H1 (cell line): ENCODE data around the gene CCDC7. TPM values are rescaled to one million over a fixed set of nuclear protein-coding genes. Genes with fewer than 3 reads are reported as not detected.
"Not testable (repeated sequence)": the region's sequence is repeated elsewhere in the genome, so short reads cannot be mapped to it uniquely, and the experiment has no call there.

Experiments
- CTCF ChIA-PET: fragments of 300-600 bp; sonication (Branson Sonifier 250); formaldehyde crosslinking; loops from one replicate; lab custom pipeline; 2021; ENCODE audit not compliant: partially characterized antibody; lab: Charles Lee
- POLR2A ChIA-PET: fragments of 300-600 bp; sonication (Branson Sonifier 250); formaldehyde crosslinking; loops from one replicate; lab custom pipeline; 2021; ENCODE audit warnings: inconsistent platforms; ENCODE audit not compliant: partially characterized antibody; lab: Charles Lee
- DNase-seq, 2 experiments: peaks; one replicate each; pipeline versions ENCODE4 v3.0.0 to v3.0.0-alpha.2; 2010 to 2022; ENCODE audit warnings: low spot score in 2 of 2, low read depth in 1 of 2, mixed read lengths in 1 of 2
- FAIRE-seq: peaks from 2 replicates; lab custom pipeline; 2011; peaks lifted over from hg19 to GRCh38; lab: Jason Lieb, UNC
- H2AFZ ChIP-seq: 2 replicates; pipeline ENCODE4 v1.8.1; 2012; ENCODE audit warnings: low read length, inconsistent platforms
- H2AK5ac ChIP-seq: 2 replicates; pipeline ENCODE4 v1.6.1; 2013; ENCODE audit warnings: low read depth, low read length
- H2BK120ac ChIP-seq: replicated peaks from 2 replicates; pipeline ENCODE3; 2013; ENCODE audit warnings: low read depth, low read length, inconsistent platforms
- H2BK12ac ChIP-seq: 2 replicates; pipeline ENCODE4 v1.6.1; 2013; ENCODE audit warnings: low read depth, low read length
- H2BK15ac ChIP-seq: 2 replicates; pipeline ENCODE4 v1.6.1; 2013; ENCODE audit warnings: low read length
- H2BK20ac ChIP-seq: 2 replicates; pipeline ENCODE4 v1.6.1; 2013; ENCODE audit warnings: low read length
- H2BK5ac ChIP-seq: 2 replicates; pipeline ENCODE4 v1.6.1; 2013; ENCODE audit warnings: low read depth, low read length
- H3K14ac ChIP-seq: 2 replicates; pipeline ENCODE4 v1.6.1; 2013; ENCODE audit warnings: inconsistent platforms; ENCODE audit not compliant: insufficient read length
- H3K18ac ChIP-seq: 2 replicates; pipeline ENCODE4 v1.6.1; 2013; ENCODE audit warnings: low read length; ENCODE audit errors: extremely low read depth
- H3K23ac ChIP-seq: 2 replicates; pipeline ENCODE4 v1.6.1; 2013; ENCODE audit warnings: inconsistent platforms; ENCODE audit not compliant: insufficient read length
- H3K23me2 ChIP-seq: 2 replicates; pipeline ENCODE4 v1.6.1; 2013; ENCODE audit warnings: low read depth, low read length
- H3K27ac ChIP-seq: 2 replicates; pipeline ENCODE4 v1.6.1; 2011; ENCODE audit warnings: low read depth, low read length, inconsistent platforms
- H3K27me3 ChIP-seq, 4 experiments: replicated peaks in 1 of 4; 1 replicate in 1 of 4; 2 replicates in 3 of 4; pipeline versions ENCODE4 v1.6.1 to v1.8.1; 2011 to 2013; ENCODE audit warnings: low read length in 3 of 4, mild to moderate bottlenecking in 3 of 4, inconsistent platforms in 2 of 4, mixed read lengths in 2 of 4, moderate library complexity in 1 of 4; ENCODE audit not compliant: control insufficient read depth in 3 of 4, insufficient read depth in 3 of 4; ENCODE audit errors: extremely low read depth in 1 of 4
- H3K36me3 ChIP-seq, 4 experiments: 2 replicates each; pipeline versions ENCODE4 v1.6.1 to v1.8.1; 2011 to 2013; ENCODE audit warnings: mild to moderate bottlenecking in 4 of 4, low read length in 3 of 4, moderate library complexity in 2 of 4, control low read depth in 1 of 4, inconsistent platforms in 1 of 4; ENCODE audit not compliant: insufficient read depth in 4 of 4, control insufficient read depth in 2 of 4
- H3K4ac ChIP-seq: replicated peaks from 2 replicates; pipeline ENCODE3; 2013; ENCODE audit warnings: low read length, low read depth, mixed read lengths, inconsistent platforms; ENCODE audit not compliant: insufficient read length
- H3K4me1 ChIP-seq, 4 experiments: replicated peaks in 1 of 4; 1 replicate in 1 of 4; 2 replicates in 3 of 4; pipeline versions ENCODE4 v1.6.1 to v1.8.1; 2011 to 2013; ENCODE audit warnings: low read length in 3 of 4, inconsistent platforms in 2 of 4, mixed read lengths in 1 of 4; ENCODE audit not compliant: insufficient read depth in 4 of 4, control insufficient read depth in 3 of 4
- H3K4me2 ChIP-seq, 2 experiments: 2 replicates each; pipeline versions ENCODE4 v1.6.1 to v1.8.1; 2011 to 2013; ENCODE audit warnings: low read depth in 2 of 2, low read length in 2 of 2, control low read depth in 1 of 2, inconsistent platforms in 1 of 2, mild to moderate bottlenecking in 1 of 2; ENCODE audit not compliant: insufficient read depth in 1 of 2
- H3K4me3 ChIP-seq, 4 experiments: fragments of 200-600, 300-600 bp in 1 of 4; sonication (generic), shearing (Covaris generic), sonication (Bioruptor Twin) in 1 of 4; 2 replicates each; pipeline versions ENCODE4 v1.5.1 to v1.8.1; 2011 to 2016; ENCODE audit warnings: low read length in 4 of 4, low read depth in 3 of 4, control low read depth in 2 of 4, inconsistent platforms in 2 of 4, mild to moderate bottlenecking in 2 of 4, mixed read lengths in 1 of 4, moderate library complexity in 1 of 4; ENCODE audit not compliant: insufficient read depth in 2 of 4; ENCODE audit errors: extremely low read depth in 1 of 4
- H3K56ac ChIP-seq: replicated peaks from 2 replicates; pipeline ENCODE3; 2013; ENCODE audit warnings: low read depth, mild to moderate bottlenecking, mixed read lengths, low read length, inconsistent platforms; ENCODE audit not compliant: insufficient read length
- H3K79me1 ChIP-seq: 2 replicates; pipeline ENCODE4 v1.6.1; 2013; ENCODE audit warnings: low read depth, low read length, control low read depth
- H3K79me2 ChIP-seq, 2 experiments: 2 replicates each; pipeline versions ENCODE4 v1.6.1 to v1.8.1; 2012 to 2013; ENCODE audit warnings: low read length in 2 of 2, mild to moderate bottlenecking in 2 of 2, inconsistent platforms in 1 of 2; ENCODE audit not compliant: insufficient read depth in 2 of 2, control insufficient read depth in 1 of 2
- H3K9ac ChIP-seq, 4 experiments: replicated peaks in 1 of 4; 1 replicate in 1 of 4; 2 replicates in 3 of 4; pipeline versions ENCODE4 v1.6.1 to v1.8.1; 2011 to 2013; ENCODE audit warnings: low read depth in 3 of 4, low read length in 3 of 4, control low read depth in 2 of 4, mild to moderate bottlenecking in 2 of 4, moderate library complexity in 2 of 4, inconsistent platforms in 1 of 4; ENCODE audit errors: extremely low read depth in 1 of 4
- H3K9me3 ChIP-seq, 2 experiments: 2 replicates each; pipeline versions ENCODE4 v1.6.1 to v1.8.1; 2012 to 2013; ENCODE audit warnings: mild to moderate bottlenecking in 2 of 2, moderate library complexity in 2 of 2, control low read depth in 1 of 2, inconsistent platforms in 1 of 2, low read depth in 1 of 2, low read length in 1 of 2, mixed read lengths in 1 of 2; ENCODE audit not compliant: insufficient read depth in 2 of 2
- H4K20me1 ChIP-seq, 2 experiments: replicated peaks in 1 of 2; 2 replicates each; pipeline versions ENCODE3 to v1.8.1; 2011 to 2013; ENCODE audit warnings: inconsistent platforms in 2 of 2, low read length in 2 of 2, mild to moderate bottlenecking in 1 of 2; ENCODE audit not compliant: insufficient read depth in 2 of 2, control insufficient read depth in 1 of 2
- H4K5ac ChIP-seq: 2 replicates; pipeline ENCODE4 v1.6.1; 2013; ENCODE audit warnings: low read length, low read depth, mixed read lengths, inconsistent platforms; ENCODE audit not compliant: insufficient read length
- H4K8ac ChIP-seq: 2 replicates; pipeline ENCODE4 v1.8.0; 2013; ENCODE audit warnings: mild to moderate bottlenecking, moderate library complexity, low read length, inconsistent platforms; ENCODE audit not compliant: insufficient read depth; ENCODE audit errors: extremely low read depth
- H4K91ac ChIP-seq: replicated peaks from 2 replicates; pipeline ENCODE3; 2013; ENCODE audit warnings: low read length, mixed read lengths, inconsistent platforms; ENCODE audit not compliant: insufficient read length
- CBX8 ChIP-seq: fragments of 300-800, 300-1000 bp; sonication (generic); IDR thresholded peaks from 2 replicates; pipeline ENCODE4 v1.7.1; 2016; ENCODE audit warnings: low read depth, low read length, borderline replicate concordance
- POLR2A ChIP-seq, 2 experiments: IDR thresholded peaks; 1 replicate in 1 of 2; 2 replicates in 1 of 2; pipeline ENCODE4 v1.6.1; 2011; ENCODE audit warnings: low read depth in 2 of 2, low read length in 2 of 2, mild to moderate bottlenecking in 2 of 2; ENCODE audit errors: control extremely low read depth in 1 of 2
- SIX5 ChIP-seq: IDR thresholded peaks from 2 replicates; pipeline ENCODE4 v1.6.1; 2011; ENCODE audit warnings: mild to moderate bottlenecking, low read depth, low read length
- SP1 ChIP-seq: IDR thresholded peaks from 2 replicates; pipeline ENCODE4 v1.6.1; 2011; ENCODE audit warnings: low read depth, low read length
- TAF1 ChIP-seq: IDR thresholded peaks from 2 replicates; pipeline ENCODE4 v1.6.1; 2011; ENCODE audit warnings: mild to moderate bottlenecking, low read depth, low read length
- ZNF274 ChIP-seq: IDR thresholded peaks from 2 replicates; pipeline ENCODE4 v1.7.0; 2012; ENCODE audit warnings: low read length, borderline replicate concordance; ENCODE audit errors: extremely low read depth
- WGBS, 2 experiments: shearing (Covaris generic) in 1 of 2; methylation state at CpG; one replicate each; pipeline versions ENCODE4 v1.1.6 to v1.1.7; 2013 to 2015; ENCODE audit warnings: low lambda C conversion rate in 2 of 2, mixed read lengths in 2 of 2, inconsistent platforms in 1 of 2, low coverage in 1 of 2, missing lambda C conversion rate in 1 of 2; ENCODE audit not compliant: insufficient replicate concordance in 2 of 2, insufficient coverage in 1 of 2, insufficient read length in 1 of 2; ENCODE audit errors: extremely low coverage in 1 of 2, missing lambda C conversion rate in 1 of 2; 5-methylcytosine and 5-hydroxymethylcytosine counted together
- polyA plus RNA-seq, 7 experiments: library from polyadenylated mRNA; depleted of rRNA in 3 of 7; stranded (reverse) in 5 of 7; unstranded in 2 of 7; fragments of >200 nt in 5 of 7; fragments of 200-250 nt in 2 of 7; gene quantifications; 1 replicate in 5 of 7; 2 replicates in 1 of 7; 4 replicates in 1 of 7; pipeline versions ENCODE4 v1.2.1 to v1.2.3, GENCODE V29; 2011 to 2013; ENCODE audit warnings: missing spikeins in 2 of 7, mixed read lengths in 2 of 7
- total RNA-seq: library from RNA; stranded (reverse); fragmentation: NEBNext Ultra II Directional; extraction: Animal tissue kit (Norgen Biotek cat#: 25700); gene quantifications from 2 replicates; pipeline ENCODE4 v1.2.1, GENCODE V29; 2021

CCDC7 gene
- total and polyA plus RNA-seq, 2 of the 8 experiments (the other 6 are each of a cell fraction or from before 2014, with no cell fraction given), result 0.18 to 0.74 TPM

- TF ChIP-seq ZNF274 (no peak), SP1 (no peak), CBX8 (no peak), TAF1 (no peak), SIX5 (no peak), POLR2A (IDR thresholded peaks at IDR 0.05; ENCODE audit: control extremely low read depth in 1 of 2, low read depth in 2 of 2, low read length in 2 of 2) (no peak)
Observed at GRCh38 chr10:32489901-32490300, 44.0 kb downstream of the CCDC7 start (continued).

GRCh38 chr10:32494562-32494961 is 48.6 kb downstream of the CCDC7 start:
- H4K5ac ChIP-seq, H3K14ac ChIP-seq, H3K79me2 ChIP-seq, H2BK5ac ChIP-seq, DNase-seq, H3K9me3 ChIP-seq, H3K9ac ChIP-seq, H3K4me2 ChIP-seq, H4K20me1 ChIP-seq, H3K4ac ChIP-seq, H2AFZ ChIP-seq, H3K27me3 ChIP-seq, H3K18ac ChIP-seq, POLR2A ChIA-PET, H2BK12ac ChIP-seq, H3K4me1 ChIP-seq, H2BK120ac ChIP-seq, H3K23me2 ChIP-seq, H2AK5ac ChIP-seq, FAIRE-seq, H3K36me3 ChIP-seq, H4K8ac ChIP-seq, H3K79me1 ChIP-seq, H2BK15ac ChIP-seq, H2BK20ac ChIP-seq, H4K91ac ChIP-seq, H3K23ac ChIP-seq, H3K4me3 ChIP-seq, CTCF ChIA-PET, H3K27ac ChIP-seq, H3K56ac ChIP-seq: not testable (repeated sequence)
- 77% methylated on average over 2 of the region's 2 CpGs; no CpG with 5 or more reads in 1 of the 2 experiments for WGBS, 2 experiments
